C4-2B (cell line): ENCODE results near the gene IL5.

Experiments used
- ZFX ChIP-seq: fragments of 450-650 bp; IDR thresholded peaks from 2 replicates; pipeline ENCODE4 v1.6.1; 2017
- TF ChIP-seq, protein P1 (sequence below): fragments of 450-650 bp; conservative IDR thresholded peaks from 2 replicates; pipeline ENCODE4 v1.5.1; 2017; ENCODE audit warnings: mild to moderate bottlenecking

DNA sequence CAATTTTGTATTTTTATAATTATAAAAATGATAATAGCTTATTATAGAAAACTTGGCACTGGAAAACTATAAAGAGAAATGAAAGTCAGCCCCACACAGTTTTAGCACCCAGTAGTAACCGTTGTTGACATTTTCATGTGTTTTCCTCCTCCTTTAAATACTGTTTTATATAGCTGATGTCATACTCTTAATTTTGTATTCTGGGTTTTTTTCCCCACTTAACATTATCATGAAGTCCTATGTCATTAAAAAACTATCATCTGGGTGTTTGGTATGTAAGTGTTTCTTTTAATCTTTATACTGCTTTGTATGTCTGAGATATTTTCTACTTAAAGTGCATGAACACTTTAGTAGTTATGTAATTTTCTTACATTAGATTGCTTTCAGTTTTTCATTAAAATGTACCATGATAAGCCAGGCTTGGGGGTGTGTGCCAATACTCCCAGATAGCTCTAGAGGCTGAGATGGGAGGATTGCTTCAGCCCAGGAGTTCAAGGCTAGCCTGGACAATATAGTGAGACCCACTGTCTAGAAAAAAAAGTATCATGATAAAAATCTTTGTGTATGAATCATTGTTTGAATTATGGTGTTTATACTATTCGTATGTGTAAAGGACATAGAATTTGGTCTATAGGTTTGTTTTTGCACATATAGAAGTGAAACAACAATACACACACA lies 16.2 kb upstream of the IL5 start:
- TF ChIP-seq, protein P1, sequence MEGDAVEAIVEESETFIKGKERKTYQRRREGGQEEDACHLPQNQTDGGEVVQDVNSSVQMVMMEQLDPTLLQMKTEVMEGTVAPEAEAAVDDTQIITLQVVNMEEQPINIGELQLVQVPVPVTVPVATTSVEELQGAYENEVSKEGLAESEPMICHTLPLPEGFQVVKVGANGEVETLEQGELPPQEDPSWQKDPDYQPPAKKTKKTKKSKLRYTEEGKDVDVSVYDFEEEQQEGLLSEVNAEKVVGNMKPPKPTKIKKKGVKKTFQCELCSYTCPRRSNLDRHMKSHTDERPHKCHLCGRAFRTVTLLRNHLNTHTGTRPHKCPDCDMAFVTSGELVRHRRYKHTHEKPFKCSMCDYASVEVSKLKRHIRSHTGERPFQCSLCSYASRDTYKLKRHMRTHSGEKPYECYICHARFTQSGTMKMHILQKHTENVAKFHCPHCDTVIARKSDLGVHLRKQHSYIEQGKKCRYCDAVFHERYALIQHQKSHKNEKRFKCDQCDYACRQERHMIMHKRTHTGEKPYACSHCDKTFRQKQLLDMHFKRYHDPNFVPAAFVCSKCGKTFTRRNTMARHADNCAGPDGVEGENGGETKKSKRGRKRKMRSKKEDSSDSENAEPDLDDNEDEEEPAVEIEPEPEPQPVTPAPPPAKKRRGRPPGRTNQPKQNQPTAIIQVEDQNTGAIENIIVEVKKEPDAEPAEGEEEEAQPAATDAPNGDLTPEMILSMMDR: no peak
- no peak for TF ChIP-seq ZFX
